ENCODE results near the gene ALDH1L1.

ALDH1L1 gene

DNA sequence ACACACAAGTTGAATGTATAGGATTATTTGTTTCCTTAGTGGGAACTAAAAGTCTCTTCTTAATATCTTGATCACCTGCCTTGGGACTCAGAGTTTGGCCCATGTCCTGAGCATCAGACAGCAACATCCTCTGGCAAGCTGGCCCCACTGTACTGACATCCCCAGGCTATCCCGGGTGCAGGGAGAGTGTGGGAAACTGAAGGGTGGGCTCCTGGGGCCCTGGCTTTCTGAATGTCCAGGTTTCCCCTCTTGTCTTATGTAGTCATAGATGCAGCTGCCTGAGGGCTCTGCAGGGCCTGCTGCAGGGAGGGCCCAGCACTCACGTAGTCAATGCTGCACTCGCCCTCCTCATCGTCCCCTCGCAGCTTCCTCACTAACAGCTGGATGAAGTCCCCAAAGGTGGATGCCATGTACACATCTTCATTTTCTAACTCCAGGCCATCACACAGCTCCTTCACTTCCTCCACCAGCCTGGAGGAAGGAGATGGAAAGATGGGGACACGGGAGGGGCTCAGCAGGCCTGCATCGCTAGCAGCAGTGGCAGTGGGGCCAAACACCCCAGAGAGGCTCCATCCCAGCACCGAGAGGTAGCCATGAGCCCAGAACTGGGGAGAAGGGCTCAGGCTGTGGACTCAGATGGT is 42.8 kb downstream of the ALDH1L1 start:
- no peaks in the 10 kb centered on the region for H3K9me3 ChIP-seq (ENCODE audit: control insufficient read depth, insufficient read depth, low read length)
- H3K9ac ChIP-seq (ENCODE audit: low read depth, low read length): no peak overlapping the region
- H3K4me1 ChIP-seq (ENCODE audit: insufficient read depth, low read length): peaks cover 7% of the 10 kb centered on the region; the same call in 1 of the 2 replicates
- H3K36me3 ChIP-seq (ENCODE audit: insufficient read depth, low read length): no peaks in the 10 kb centered on the region

DNA sequence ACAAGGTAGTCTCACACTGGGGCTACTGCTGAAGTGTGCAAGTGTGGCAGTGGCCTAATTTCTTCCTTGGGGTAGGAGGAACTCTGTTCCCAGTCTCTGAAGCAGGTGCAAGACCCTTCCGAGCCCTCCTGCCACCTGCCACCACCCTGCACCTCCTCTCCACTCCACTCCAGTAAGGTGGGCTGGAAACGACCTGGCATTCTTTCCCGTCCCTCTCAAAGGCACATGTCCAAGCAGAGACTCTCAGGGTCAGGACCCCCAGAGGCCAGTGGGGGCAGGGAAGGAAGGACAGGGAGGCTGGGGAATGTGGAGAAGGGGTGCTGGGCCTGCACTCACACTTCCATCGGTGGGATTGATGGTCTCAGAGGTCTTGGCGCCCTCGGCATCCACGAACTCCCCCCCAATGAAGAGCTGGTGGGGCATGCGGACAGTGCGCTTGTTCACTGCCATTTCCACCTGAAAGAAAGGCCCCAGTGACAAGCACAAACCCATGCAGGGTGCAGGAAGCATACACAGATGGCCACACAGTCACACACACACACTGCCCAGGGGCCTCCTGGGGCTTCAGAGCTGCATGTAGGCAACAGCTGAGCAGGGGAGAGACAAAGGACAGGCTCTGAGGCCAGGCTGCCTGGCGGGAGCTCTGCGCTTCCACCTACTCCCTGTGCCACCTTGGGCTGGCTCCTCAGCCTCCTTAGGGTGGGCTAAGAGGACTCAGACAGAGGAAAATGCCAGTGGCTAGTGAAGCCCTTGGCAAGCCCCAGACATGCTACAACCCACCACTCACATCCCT is 43.8 kb downstream of the ALDH1L1 start:
- Histone ChIP-seq H3K9ac (ENCODE audit: low read depth, low read length) (no peak overlapping the region), H3K4me1 (ENCODE audit: insufficient read depth, low read length) (peaks cover 7% of the 10 kb centered on the region; the same call in 1 of the 2 replicates), H3K9me3 (ENCODE audit: control insufficient read depth, insufficient read depth, low read length) (no peaks in the 10 kb centered on the region), H3K36me3 (ENCODE audit: insufficient read depth, low read length) (no peaks in the 10 kb centered on the region)

DNA sequence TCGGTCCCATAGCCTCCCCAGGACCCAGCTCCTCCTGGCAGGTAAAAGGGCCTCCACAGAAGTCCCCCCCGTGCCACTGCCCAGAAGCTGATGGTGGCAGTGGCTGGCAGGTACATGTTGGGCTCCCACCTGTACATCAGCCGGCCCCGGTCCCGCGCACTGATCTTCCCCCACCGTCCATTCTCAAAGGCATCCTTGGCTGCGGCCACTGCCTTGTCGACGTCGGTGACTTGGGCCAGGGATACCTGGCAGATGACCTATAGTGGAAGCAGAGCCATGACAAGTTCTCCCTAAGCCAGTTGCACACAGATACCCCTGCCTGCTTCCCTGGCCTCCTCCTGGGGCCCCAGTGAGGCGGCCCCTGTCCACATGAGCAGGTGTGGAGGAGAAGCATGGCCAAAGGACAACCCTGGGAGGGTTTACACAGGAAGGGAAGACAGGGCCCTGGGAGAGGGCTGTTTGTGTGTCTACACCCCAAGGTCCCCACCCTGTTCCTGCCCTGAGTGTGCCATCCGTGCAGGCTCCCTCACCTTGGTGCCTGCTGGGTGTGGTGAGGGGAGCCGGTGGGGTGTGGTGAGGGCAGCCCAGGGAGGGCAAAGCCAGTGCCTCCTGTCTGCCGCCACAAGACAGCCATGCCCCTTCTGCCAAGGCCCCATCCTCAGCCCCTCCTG is 44.8 kb downstream of the ALDH1L1 start:
- Histone ChIP-seq H3K4me1 (ENCODE audit: insufficient read depth, low read length) (peaks cover 7% of the 10 kb centered on the region; the same call in 1 of the 2 replicates), H3K36me3 (ENCODE audit: insufficient read depth, low read length) (no peaks in the 10 kb centered on the region), H3K9ac (ENCODE audit: low read depth, low read length) (no peak overlapping the region), H3K9me3 (ENCODE audit: control insufficient read depth, insufficient read depth, low read length) (no peaks in the 10 kb centered on the region)

DNA sequence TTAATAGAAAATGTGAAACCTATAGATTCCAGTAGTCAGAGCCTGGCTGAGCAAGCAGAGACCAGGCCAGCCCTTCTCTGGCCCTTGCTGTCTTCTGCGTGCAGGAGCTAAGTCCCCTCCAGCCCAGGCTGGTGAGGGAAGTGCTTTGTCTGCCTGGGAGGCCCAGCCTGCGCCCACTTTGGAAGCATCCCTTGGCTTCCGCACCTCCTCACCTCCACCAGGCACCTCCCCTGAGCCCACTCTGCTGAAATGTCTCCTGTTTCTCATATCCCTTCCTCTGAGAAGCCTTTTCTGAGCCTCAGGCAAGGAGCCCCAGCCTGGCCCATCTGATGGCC is 45.3 kb downstream of the ALDH1L1 start:
- peaks cover 7% of the 10 kb centered on the region; the same call in 1 of the 2 replicates for H3K4me1 ChIP-seq (ENCODE audit: insufficient read depth, low read length)
- H3K9me3 ChIP-seq (ENCODE audit: control insufficient read depth, insufficient read depth, low read length): no peaks in the 10 kb centered on the region
- H3K36me3 ChIP-seq (ENCODE audit: insufficient read depth, low read length): no peaks in the 10 kb centered on the region
- no peak overlapping the region for H3K9ac ChIP-seq (ENCODE audit: low read depth, low read length)

DNA sequence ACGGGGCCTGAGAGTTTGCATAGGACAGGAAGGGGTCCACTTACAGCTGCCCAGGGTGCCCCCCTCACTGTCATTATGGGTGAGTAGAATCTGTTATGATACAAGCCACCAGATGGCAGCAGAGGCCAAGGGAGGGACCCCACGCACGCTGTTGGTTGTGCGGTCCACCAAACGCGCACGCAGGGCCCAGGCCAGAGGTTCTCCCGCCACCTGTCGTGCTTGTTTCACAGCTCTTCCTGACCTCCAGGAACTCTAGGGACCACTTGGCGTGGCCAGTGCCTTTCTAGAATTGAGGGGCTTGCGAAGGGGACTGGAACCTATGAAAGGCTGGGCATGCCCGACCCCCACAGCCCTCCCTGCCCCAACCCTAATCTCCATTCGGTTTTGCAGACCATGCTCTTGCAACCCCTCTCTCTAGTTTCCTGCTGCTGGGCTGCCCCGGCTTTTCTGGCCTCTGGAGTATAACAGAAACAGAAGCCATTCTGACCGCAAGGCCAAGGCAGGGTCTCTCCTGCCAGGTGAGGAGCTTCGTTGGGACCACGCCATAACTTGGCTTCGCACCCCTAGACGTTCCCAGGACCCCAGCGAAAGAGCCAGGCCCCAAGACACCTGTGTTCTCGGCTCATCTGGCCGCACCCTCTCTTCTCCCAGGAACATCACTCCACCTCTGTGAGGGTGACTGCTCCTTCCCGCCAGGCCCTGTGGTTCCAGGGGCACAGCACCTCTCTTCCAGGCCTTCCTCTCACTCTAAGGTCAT is 46.0 kb downstream of the ALDH1L1 start:
- Histone ChIP-seq H3K36me3 (ENCODE audit: insufficient read depth, low read length) (no peaks in the 10 kb centered on the region), H3K4me1 (ENCODE audit: insufficient read depth, low read length) (peaks cover 7% of the 10 kb centered on the region; the same call in 1 of the 2 replicates), H3K9ac (ENCODE audit: low read depth, low read length) (no peak overlapping the region), H3K9me3 (ENCODE audit: control insufficient read depth, insufficient read depth, low read length) (no peaks in the 10 kb centered on the region)

DNA sequence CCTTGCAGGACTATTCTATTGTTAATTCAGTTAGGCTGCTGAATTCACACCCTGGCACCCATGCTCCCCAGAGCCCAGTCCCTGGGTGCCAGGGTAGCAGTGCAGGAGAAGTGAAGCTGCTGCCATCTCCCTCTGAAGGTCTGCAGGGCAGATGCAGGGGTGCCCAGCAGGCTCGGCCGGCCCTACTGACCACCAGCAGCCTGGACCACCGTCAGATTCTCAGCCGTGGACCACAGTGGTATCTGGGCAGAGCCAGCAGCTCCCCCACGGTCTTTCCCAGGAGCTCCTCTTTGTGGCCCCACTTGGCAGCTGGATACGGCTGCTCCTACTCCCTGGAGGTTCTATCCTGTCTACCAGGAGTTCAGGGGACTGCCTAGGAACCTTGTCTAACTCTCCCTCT is 46.8 kb downstream of the ALDH1L1 start:
- Histone ChIP-seq H3K9ac (ENCODE audit: low read depth, low read length) (no peak overlapping the region), H3K9me3 (ENCODE audit: control insufficient read depth, insufficient read depth, low read length) (no peaks in the 10 kb centered on the region), H3K36me3 (ENCODE audit: insufficient read depth, low read length) (no peaks in the 10 kb centered on the region), H3K4me1 (ENCODE audit: insufficient read depth, low read length) (peaks cover 7% of the 10 kb centered on the region; the same call in 1 of the 2 replicates)

DNA sequence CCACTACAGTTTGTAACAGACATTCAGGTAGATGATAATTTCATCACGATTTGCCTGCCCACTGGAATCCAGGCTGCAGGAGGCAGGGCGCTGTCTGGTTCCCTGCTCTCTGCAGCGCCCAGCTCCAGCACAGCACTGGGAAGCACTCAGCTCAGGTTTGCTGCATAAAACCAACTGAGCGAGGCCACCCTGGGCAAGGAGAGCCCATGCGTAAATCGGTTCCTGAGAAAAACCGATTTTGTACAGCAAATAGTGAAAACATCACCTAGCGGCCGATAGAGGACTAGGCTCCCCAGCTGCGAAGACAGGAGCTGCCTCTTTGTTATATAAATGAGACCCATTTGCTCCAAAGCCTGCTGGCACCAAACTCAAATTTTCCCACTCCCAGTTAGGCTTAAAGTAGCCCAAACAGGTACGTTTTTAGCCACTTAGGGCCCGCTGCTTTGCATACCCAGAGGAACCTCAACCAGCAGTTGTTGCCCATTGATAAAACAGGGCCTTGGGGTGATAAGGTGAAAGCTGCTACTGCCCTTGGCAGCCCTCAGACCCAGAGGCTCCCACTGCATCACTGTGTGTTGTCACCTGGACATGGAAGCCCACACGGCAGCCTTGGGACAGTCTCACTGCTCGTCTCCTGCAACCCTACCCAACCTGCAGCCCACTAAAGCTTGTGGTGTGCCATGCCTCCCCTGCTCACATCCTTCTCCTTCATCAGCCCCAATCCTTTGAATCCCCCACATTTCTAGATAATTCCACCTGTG is 47.5 kb downstream of the ALDH1L1 start:
- Histone ChIP-seq H3K9ac (ENCODE audit: low read depth, low read length) (no peak overlapping the region), H3K9me3 (ENCODE audit: control insufficient read depth, insufficient read depth, low read length) (no peaks in the 10 kb centered on the region), H3K4me1 (ENCODE audit: insufficient read depth, low read length) (peaks cover 7% of the 10 kb centered on the region; the same call in 1 of the 2 replicates), H3K36me3 (ENCODE audit: insufficient read depth, low read length) (no peaks in the 10 kb centered on the region)

DNA sequence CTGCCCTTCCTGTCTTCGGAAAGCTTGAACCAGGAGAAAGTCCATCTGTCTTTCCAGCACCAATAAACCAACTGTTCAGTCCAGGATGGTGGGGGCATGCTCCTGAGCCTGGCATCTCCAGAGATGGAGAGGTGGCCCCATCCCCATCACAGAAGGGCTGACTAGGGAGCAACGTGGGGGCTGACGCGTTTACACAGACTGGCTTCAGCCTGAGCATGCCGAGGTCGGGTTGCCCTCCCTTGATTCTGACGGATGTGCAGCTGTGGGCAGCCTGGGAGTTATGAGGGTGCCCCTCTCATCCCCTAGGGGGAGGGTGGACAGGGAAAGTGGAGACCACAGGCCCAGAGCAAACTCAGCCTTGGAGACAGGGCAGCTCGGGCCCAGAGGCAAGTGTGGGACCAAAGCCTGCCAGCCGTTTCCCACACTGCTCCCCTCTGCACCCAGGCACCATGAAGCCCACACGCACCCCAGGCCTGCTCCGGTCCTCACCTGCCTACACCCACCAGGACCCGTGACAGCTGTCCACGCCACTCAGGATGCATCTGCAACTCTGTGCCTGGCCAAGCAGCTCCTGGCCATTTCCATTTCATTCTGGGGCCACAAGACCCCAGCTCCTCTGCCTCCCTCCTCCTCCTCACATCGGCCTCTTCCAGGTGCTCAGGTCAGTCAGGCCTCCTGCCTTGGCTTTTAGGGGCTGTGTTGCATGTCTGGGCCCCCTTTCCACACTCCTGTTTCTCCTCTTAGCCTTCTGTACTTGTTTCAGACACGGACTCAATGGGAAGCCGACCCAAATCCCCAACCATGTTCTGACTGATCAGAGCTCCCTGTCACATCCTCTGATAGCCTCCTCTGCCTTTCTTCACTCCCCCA is 48.3 kb downstream of the ALDH1L1 start:
- Histone ChIP-seq H3K4me1 (ENCODE audit: insufficient read depth, low read length) (peaks cover 7% of the 10 kb centered on the region; the same call in 1 of the 2 replicates), H3K36me3 (ENCODE audit: insufficient read depth, low read length) (no peaks in the 10 kb centered on the region), H3K9me3 (ENCODE audit: control insufficient read depth, insufficient read depth, low read length) (no peaks in the 10 kb centered on the region), H3K9ac (ENCODE audit: low read depth, low read length) (no peak overlapping the region)

DNA sequence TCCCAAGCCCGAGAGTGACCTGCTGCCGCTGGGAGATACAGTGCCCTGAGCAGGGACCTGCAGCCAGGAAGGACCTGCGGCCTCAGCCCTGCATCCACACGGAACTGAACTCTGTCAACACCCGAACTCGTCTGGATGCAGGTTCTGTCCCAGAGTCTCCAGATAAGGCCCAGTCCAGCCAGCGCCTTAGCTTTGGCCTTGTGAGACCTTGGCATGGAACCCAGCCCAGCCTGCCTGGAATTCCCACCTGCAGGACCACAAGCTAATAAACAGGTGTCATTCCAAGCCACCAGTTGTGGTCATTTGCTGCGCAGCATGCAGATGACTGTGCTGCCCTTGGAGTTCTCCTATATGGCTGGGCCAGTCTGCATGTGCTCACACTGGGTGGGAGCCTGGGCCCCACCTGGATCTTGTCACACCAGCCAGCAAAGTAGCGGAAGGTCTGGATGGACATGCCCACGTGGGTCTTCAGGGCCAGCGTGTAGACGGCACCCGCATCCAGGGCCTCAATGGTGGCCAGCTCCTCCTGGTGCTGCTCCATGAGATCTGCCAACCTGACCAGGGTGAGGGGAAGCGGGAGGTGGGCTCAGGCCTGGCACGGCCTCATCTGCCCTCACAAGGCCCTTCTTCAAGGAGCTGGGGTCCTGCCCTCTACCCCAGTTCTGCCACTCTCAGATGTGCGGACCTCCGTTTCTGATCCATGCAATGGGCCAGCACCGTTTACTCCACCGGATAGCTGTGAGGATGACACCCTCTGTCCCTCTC is 49.2 kb downstream of the ALDH1L1 start:
- Histone ChIP-seq H3K9ac (ENCODE audit: low read depth, low read length) (no peak overlapping the region), H3K4me1 (ENCODE audit: insufficient read depth, low read length) (peaks cover 7% of the 10 kb centered on the region; the same call in 1 of the 2 replicates), H3K9me3 (ENCODE audit: control insufficient read depth, insufficient read depth, low read length) (no peaks in the 10 kb centered on the region), H3K36me3 (ENCODE audit: insufficient read depth, low read length) (no peaks in the 10 kb centered on the region)

DNA sequence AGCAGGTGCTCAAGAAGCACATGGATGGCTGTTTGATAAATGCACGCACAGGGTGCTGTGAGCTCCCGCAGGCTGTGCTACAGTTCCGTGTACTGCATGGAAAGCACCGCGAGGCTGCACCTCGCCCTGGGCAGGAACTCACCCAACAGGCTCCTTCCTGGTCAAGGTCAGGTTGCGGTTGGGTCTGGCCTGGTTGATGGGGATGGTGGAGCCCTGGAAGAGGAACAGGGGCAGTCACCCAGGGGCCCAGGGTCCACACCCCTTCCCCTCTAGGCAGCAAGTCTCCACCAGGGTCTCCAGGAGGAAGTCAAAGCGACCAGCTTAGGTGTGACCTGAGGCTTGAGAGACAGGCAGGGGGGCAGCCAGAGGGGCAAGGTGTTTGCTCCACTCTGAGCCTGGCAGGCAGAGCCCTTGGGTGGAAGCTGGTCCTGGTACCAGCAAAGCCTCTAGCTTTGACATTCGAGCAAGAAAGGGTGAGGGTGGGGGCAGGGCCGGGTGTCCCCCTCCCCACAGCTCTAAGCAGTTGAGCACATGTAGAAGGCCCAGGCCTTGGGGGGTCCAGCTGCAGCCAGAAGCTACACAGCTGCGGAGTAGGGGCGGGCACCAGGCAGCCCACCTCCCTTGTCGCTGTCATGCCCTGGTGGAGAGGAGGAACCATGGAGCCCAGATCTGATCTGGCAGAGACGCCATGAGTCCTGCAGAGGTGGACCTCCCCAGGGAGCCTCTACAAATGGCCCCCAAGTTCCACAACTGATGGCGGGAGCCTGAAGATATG is 50.1 kb downstream of the ALDH1L1 start:
- no peaks in the 10 kb centered on the region for H3K36me3 ChIP-seq (ENCODE audit: insufficient read depth, low read length)
- no peaks in the 10 kb centered on the region for H3K9me3 ChIP-seq (ENCODE audit: control insufficient read depth, insufficient read depth, low read length)
- H3K4me1 ChIP-seq (ENCODE audit: insufficient read depth, low read length): peaks cover 7% of the 10 kb centered on the region; the same call in 1 of the 2 replicates
- no peak overlapping the region for H3K9ac ChIP-seq (ENCODE audit: low read depth, low read length)

DNA sequence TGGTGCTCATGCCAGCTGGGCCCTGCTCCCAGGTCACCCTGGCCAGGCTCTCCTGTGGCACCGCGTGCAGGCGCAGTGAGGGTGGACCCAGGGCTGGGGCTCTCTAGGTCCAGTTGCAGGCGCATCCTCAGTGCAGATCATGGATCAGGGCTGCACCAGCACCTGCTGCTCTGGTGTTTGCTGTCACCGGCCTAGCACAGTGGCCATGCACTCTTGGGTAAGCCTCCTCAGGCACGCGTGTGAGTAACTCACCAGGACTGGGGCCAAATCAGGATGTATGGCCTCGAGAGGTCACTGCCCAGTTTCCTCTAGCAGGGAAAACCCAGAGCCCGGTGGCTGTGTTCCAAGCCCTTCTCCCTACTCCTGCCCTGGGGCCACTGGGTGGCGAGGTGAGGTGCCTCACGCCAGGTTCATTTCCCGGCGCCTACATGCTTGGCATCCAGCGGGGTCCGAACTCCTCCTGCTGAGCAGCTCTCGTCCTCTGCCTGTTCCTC is 50.9 kb downstream of the ALDH1L1 start:
- Histone ChIP-seq H3K9me3 (ENCODE audit: control insufficient read depth, insufficient read depth, low read length) (no peaks in the 10 kb centered on the region), H3K36me3 (ENCODE audit: insufficient read depth, low read length) (no peaks in the 10 kb centered on the region), H3K4me1 (ENCODE audit: insufficient read depth, low read length) (peaks cover 7% of the 10 kb centered on the region; the same call in 1 of the 2 replicates), H3K9ac (ENCODE audit: low read depth, low read length) (no peak overlapping the region)

All from ES-I3 (cell line).